Fibroblast of peridontal ligament (primary cell): ENCODE data around the gene PRSS23.
A peak's percentile ranks its signal among the peaks of the same experiment; 100 is the strongest.

ENCODE experiments used
- DNase-seq: peaks from one replicate; pipeline ENCODE4 v3.0.0-alpha.2; 2010; ENCODE audit errors: extremely low read depth

Gene PRSS23

DNA sequence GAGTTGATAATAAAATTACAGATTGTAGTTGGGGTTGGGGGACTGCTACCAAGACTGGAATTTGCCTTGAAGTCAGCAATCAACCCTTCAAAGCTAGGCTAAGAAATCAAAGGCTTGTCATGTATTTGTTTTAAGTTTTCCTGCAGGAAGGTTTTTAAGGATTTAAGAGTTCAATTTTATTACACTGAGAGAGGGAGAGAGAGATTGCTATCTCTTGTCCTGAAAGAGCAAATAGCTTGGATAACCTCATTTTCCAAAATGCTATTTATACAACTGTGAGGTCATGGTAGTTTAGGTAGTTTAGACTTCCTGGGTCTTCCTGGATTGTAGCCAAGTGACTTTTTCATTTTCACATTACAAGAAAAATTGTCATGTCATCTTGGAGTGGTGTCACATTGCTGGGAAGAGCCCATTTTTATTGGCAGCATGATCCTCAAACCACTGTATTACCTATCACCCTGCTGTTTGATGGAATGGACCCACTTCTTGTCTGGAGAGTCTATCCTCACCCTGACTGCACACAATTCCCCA, 10.1 kb upstream of the PRSS23 start:
- DNase-seq = no peak

DNA sequence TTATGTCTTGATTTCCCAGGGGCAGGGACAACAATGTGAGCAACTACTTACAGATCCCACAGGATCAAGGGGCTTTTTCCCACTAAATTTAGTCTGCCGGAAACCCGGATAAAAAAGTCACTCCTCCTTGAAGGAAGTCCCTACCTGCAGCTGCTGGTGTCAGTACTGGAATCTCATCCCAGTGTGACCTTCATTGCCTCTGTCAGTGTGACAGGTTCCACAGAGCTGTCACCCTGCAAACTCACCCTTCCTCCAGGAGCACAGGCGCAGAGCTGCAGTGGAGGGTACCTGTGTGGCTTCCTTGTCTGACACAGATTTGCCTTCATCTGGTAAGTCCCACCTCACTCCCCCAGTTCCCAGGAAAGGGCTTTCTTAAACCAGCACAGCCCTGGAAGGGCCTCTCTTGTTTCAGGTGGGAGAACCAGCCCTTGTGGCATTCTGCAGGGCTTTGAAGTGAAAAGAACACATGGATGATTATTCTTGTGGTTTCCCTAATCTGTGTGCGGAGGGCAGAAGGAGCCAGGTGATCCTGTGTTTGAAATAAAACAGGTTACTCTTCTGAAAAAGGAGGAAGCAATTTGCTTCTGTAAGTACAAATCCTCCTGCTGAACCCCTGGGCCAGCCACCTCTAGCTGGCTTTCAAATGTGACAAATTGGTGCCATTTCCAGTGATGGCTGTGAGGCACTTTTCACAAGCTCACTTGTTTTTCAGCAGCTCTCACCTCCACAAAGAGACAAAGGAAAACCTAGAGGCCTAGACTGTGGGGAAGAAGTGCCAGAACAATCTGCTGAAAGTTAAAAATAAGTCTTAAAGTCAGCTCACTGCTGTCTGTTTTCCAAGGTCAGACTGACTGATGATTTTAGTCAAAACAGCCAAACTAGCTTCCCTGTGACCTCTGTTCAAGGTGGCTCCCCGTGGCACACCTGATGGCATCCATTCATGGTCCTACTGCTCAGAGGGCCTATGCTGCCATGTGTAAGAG, 9.2 kb upstream of the PRSS23 start:
- no peak for DNase-seq

DNA sequence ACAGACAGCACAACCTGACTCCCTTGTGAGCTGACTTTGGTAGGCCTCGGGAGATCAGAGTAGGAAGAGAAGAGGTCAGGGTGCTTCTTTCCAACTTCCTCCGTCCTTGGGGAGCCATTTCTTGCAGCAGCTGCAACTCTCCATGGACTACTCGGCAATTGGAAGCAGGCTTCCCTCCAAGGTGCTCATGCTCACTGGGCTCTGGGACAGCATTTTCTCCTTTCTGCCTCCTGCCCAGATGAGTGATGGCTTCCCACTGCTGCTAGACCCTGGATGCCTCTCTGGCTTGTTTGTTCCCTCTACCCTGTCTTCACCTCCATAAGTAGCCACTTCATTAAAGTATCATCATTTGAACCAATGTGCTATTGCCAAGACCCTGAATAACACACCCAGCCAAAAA, 8.2 kb upstream of the PRSS23 start:
- no peak for DNase-seq

DNA sequence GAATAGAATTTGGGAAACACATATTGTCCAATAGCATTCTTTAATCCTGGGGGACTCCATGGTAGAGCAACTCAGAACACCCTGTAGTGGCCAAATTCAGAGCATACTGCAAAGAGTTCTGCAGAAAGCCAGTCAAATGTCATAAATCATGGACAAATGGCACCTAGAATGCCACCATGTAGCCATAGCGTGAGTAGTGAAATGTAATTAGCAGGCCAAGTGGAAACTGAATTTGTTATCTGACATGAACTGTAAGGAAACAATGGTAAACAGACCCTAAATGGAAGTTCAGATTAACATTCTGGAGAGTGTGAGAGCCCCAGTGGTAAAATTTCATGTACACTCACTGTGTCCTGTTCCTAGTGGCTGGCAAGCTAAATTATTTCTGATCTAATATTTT, 7.0 kb upstream of the PRSS23 start:
- no peak for DNase-seq

DNA sequence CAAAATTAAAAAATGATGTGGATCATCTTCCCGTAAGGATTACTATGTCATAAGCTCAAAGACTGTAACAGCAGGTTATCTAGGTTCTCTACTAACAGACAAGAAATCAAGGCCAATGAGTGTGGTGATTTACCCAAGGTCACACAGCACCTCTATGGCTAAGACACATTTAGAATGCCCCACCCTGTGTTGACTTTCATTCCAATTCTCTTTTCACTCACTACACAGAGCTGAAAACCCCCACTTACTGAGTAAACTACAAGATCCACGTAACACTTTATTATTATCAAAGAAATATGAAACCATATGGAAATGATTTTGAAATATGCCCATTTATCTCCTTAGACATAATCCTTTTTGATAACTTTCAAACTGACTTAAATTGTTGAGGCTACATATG, 4.8 kb upstream of the PRSS23 start:
- DNase-seq = no peak

DNA sequence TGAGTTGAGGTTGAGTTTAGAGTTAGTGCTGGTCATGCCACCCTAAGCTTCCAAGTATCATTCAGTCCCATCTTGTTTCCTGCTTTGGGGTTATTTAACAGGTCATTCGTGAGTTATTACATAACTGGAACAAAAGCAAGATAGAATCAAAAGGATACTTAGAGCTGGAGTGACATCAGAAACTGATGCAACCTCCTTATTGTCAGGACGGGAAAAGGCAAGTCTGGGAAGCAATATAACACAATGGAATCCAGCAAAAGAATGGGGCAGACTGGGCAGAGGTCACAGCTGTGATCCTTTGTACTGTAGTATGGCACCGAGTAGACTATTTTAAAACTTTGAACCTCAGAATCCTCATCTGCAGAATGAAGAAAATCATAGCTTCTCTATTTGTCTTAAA, 4.4 kb upstream of the PRSS23 start:
- DNase-seq = peak; percentile 42

DNA sequence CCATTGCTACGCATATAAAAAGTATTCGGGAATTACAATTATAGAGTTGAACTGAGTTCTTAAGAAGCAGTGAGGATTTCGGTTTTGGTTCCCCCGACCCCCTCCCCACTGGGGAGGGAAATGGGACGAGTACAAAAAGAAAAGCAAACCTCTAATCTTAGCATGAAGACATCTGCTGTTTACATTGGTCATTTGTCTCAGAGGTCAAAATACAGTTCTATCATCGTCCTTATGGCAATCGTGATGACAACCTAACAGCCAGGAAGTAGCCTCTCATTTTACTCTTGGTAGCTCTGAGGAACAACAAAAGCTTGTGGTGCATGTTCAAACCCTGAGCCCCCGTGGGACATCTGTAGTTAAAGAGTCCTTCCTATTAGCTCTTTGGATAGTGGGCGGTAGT, 3.2 kb upstream of the PRSS23 start:
- DNase-seq = no peak

DNA sequence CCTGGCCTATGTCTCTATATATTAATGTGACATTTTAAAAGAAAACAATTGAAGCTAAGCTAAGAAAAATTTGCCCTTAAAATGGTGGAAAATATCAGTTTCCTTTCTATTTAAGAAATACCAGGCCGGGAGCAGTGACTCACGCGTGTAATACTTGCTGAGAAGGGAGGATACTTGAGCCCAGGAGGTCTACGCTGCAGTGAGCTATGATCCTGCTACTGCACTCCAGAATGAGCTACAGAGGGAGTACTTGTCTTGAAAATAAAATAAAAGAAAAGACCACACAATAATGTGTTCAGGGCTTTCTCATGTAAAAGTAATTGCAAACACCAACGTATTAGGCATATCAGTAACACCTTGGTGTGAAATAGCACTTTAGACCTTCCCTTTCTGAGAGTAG, 1.4 kb upstream of the PRSS23 start:
- DNase-seq = peak; percentile 92

DNA sequence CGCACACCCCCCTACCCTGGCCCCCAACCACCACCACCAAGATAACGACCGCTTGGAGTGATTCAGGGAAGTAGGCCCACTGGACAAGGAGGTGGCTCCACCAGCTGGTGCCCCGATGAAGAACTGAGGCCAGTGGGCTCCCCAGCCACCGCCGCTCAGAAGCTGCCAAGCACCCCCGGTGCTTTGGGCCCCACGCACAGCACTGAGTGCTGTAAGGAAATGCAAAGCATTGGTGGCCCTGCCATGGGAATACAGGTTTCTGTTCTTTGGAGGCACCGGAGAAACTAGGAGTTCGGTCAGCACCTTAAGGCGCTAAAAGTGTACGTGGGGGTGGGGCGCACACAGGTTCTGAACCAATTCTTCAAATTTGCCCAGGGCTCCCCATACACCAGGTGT, 664 bp upstream of the PRSS23 start:
- no peak for DNase-seq

DNA sequence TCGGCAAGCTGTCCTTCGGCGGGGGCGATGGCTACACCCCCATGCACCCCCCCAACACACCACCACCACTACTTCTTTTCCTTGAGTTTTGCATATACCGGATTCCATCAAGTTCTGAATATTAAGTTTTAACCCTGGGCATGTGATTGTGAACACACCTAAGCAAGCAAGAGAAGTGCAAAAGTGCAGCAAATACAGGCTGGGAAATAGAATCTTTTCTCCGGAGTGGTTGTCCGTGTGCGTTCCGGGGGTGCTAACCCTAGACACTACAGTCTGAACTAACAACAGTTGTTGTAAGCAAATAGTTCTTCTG, 574 bp downstream of the PRSS23 start:
- DNase-seq = no peak

DNA sequence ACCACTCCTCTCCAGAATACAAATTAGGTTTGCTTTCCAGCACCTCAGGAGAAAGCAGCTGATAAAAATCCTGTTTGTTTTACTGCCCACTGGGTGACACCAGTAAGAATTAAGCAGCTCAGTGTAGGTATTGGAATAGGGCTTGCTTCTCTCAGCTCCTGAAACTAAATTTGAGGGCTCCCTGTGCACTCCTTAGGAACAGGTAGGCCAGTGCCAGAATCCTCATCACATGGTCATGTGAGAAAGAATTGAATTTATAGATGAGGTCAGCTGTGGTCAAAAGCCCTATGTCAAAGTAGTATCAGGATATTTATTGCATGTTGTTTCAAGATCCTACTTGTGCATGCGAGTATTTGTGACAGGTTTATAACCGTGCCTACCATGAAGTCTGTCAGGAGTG, 1.0 kb downstream of the PRSS23 start:
- DNase-seq = no peak

DNA sequence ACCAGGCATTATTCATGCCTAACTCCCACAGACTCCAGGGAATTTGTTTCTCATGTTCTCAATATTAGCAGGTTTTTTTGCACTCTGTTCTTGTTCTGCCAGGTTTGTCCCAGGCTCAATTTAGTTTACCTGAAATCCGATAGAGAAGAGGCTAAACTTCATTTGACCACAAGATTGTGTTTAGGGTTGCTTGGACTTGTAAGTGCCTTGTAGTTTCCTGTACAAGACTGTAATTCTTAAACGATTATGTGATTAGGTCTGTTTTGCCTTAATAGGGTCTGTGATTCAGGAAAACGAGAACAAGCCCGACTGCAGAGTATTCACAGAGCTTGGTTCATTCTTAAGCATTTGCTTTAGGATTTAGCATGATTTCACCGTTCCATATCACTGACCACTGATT, 1.8 kb downstream of the PRSS23 start:
- DNase-seq = no peak

DNA sequence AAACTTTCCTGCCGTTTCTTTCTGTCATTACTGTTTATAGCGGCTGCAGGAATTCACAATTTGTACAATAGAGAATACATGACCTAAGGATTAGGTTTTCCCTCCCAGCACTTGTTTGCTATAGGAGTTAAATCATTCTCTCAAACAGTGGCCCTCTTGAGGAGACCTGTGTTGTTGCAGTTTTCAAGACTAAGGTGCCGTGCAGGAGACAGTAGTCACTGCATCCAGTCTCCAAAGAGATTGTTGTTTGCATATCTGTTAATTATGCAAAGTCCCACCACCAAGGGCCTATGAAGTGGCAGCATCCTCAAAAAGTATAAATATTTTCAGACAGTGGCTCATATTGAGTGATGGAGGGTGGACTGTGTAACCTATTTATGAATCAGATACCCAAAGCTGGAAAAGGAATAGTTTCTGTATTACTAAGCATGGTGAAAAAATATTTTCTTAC, 2.3 kb downstream of the PRSS23 start:
- peak; percentile 61 for DNase-seq

DNA sequence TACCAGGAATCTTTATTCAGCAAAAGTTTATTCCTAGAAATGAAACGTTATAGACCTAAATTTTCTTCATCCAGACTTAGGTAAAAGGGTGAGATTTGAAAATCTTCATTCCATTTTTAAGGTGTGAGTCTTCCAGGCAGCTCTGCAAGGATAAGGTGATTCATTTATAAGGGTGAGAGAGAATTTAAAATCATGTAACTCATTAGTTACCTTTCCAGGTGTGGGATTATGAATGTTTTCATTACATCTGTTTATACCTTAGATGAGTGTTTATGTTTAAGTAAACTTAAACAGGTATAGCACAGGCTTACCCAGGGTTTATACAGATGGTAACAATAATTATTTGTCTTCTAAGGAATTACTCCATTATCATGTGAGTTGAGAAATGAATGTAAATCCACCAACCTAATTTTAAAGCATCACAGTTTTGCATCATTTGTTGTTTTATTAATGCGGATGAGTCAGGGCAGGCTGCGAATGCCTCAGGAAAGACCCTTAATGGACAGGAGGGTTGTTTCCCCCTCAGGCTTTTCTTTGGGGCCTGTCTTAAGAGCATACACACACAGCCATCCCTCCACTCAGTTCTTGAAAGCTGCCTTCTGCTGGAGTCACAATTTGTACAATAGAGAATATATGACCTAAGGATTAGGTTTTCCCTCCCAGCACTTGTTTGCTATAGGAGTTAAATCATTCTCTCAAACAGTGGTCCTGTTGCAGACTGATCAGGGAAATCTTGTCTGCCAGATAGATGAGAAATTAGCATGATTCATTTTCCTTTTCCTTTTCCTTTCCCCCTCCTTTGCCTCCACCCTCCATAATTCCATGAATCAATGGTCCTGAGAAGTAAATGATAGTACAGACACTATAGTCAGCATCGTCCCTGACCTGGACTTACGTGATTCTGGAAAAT, 3.0 kb downstream of the PRSS23 start:
- no peak for DNase-seq

DNA sequence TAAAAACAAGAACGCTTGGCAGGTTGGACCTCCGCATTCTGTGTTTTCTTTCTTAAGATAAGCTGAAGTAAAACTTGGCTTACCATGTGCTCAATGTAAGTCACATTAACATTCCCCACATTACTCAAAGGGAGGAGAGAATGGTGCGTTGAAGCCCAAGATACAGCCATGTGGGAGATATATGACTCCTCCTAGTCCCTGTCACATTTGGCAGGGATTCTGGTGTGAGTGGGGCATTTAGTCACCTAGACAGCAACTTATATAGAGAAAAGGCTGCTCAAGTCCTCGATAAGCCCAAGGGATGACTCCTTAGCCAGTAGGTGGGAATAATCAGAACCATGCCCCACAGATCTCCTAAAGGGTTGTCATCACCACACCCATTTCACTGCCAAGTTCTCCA, 4.6 kb downstream of the PRSS23 start:
- DNase-seq = no peak

DNA sequence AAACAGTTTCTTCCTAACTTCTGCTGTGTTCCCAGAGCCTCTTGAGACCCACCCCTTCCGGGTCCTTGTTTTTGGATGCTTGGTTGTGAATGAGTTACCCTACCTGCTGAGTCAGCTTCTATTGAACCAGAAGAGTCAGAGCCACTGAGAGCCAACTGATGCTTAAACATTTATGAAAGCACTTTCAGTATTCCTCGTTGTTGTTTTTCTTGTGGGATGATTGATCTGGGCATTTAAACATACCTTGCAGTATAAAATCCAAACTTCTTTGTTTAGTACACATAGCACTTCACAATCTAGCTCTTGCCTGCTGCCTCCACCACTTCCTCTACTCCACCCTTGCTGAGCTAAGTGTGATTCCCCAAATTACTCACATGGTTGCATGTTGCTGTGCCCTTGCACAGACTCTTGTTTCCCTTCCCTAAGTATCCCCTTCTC, 5.5 kb downstream of the PRSS23 start:
- DNase-seq = no peak

DNA sequence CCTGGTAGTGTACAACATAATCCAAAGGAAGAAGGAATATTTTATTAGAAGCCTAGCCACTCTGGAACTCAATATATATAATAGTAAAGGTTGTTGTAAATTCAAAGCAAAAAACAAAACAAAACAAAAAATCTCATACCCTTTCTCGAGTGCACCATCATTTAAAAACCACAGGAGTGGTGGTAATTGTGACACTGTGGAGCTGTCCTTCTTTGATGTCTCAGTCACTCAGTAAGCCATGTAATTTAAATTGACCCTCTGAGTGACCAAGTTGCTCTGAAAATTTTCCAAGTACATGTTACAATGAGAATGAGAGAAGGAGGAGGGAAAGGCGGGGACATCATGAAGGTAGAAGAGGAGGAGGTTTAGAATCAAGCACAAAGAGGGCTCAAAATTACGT, 6.6 kb downstream of the PRSS23 start:
- DNase-seq = no peak

DNA sequence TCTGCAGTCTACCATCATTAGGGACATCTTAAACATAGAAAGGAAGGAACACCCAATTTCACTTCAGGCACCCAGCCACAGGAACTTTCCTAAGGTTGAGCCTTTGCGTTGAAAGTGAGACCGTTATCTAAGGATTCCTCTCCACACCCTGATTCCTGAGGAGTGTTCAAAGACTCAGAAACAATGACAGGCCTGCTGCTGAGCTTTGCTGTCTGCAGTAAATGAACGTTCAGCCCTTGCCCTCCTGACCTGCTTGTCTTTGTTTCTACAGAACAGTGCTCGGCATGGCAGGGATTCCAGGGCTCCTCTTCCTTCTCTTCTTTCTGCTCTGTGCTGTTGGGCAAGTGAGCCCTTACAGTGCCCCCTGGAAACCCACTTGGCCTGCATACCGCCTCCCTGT, 7.0 kb downstream of the PRSS23 start:
- no peak for DNase-seq

DNA sequence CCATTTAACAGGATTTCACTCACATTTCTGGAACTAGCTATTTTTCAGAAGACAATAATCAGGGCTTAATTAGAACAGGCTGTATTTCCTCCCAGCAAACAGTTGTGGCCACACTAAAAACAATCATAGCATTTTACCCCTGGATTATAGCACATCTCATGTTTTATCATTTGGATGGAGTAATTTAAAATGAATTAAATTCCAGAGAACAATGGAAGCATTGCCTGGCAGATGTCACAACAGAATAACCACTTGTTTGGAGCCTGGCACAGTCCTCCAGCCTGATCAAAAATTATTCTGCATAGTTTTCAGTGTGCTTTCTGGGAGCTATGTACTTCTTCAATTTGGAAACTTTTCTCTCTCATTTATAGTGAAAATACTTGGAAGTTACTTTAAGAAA, 9.2 kb downstream of the PRSS23 start:
- DNase-seq = peak; percentile 40

DNA sequence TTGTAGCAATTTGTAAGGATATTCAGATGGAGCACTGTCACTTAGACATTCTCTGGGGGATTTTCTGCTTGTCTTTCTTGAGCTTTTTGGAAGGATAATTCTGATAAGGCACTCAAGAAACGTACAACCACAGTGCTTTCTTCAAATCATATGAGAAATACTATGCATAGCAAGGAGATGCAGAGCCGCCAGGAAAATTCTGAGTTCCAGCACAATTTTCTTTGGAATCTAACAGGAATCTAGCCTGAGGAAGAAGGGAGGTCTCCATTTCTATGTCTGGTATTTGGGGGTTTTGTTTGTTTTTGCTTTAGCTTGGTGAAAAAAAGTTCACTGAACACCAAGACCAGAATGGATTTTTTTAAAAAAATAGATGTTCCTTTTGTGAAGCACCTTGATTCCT, 9.9 kb downstream of the PRSS23 start:
- no peak for DNase-seq

DNA sequence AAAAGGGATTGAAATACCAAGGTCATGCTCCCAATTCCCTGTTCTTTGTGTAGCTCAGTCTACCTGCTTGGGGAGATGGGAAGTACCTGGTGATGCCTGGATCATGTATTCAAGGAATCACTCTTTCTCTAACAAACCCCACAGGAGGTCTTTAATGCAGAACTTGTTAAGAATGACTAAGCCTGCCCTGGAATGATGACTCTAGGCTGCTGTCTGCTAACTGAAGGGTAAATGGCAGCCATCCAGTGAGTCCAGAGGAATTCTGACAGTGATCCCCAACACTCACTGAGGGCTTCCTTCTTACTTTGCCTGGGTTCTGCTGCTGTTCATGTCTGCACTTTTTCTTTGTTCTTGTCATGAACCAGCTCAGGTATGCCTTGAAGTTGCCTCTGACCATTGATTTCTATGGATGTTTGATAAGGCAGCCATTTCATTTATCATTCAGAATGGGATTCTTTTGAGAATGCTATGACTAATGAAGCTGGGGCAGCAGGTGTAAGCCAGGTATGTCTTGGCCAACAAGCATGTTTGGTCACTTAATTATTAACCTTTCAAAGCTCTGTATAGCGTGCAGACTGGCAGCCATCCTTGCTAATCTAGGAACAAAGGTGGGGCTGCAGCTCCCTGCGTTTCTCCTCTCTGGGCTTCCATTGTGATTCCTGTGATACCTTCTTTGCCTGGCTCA, 11.4 kb downstream of the PRSS23 start:
- peak; percentile 66 for DNase-seq

DNA sequence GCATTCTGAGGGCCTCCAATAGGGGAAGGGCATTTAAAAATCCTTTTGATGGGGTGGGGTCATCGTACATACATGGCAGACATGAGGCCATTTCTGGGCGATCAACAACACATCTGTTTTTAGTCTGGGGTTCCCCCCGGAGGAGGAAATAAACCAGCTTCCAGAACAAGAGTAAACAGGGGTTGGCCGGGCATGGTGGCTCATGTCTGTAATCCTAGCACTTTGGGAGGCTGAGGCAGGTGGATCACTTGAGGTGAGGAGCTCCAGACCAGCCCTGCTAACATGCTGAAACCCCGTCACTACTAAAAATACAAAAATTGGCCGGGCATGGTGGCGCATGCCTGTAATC, 12.0 kb downstream of the PRSS23 start:
- no peak for DNase-seq
